GM13977 (cell line): ENCODE results near the gene PRKCB.

Experiments
- DNase-seq: peaks from one replicate; pipeline ENCODE4 v3.0.0; 2012; ENCODE audit warnings: low spot score
- CTCF ChIP-seq: IDR thresholded peaks from 2 replicates; pipeline ENCODE4 v1.5.1; 2012; ENCODE audit warnings: mild to moderate bottlenecking, control low read depth; ENCODE audit not compliant: insufficient read depth; ENCODE audit errors: extremely low read depth, missing control alignments
- in situ Hi-C: fragments of 300-500 bp; cut with MboI; formaldehyde crosslinking; loops from one replicate; pipeline ENCODE4 v1.12.0; 2022; ENCODE audit warnings: low sequenced_read_pairs, low pct_unique_long_range_greater_than_20kb, mixed read lengths, inconsistent platforms; ENCODE audit not compliant: unreplicated experiment

Gene PRKCB

DNA sequence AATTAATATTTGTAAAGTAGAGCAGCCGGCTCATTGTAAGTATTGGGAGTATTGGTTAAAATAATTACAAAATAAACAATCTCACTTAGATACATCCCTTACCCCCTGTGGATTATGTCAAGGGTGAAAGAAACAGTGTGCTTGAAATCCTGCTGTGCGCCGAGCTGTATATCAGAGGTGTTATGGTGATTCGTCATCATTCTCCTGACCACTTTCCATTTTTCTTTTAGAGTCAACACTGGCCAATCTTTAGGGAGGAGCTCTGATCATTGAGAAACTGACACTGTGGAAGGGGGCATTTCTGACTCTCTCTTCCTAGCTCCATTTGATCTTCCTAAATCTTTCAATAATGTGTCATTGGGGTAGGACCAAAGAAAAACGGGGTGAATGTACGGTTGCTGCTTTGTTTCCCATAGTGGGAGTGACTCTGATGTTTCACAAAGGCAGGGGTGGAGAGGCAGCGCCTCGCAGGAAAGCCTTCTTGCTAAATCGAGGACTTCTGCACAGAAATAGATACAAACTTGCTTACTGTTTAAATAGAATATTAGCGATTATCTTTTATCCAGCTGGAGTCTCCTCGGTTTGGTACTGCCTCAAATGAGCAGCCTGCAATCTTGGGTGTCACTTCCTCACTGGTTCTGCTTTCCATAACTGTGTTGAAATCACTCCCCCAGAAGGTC lies 123.4 kb downstream of the PRKCB start:
- no peak for TF ChIP-seq CTCF
- no peak for DNase-seq
- in situ Hi-C loops: no loop called here

DNA sequence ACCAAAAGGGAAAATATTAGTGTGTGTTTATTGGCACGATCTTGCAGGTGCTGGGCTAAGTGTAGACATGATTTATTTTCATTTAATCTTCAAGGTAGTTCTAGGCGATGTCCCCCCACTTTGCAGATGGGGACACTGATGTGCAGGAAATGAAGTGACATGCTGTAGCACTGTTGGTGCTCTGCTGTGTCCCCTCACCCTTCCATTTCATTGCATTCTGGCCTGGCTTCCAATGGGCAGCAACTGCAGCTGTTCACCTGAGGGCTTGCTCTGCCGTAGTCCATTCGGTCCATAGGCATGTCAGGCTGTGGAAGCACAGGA lies 123.9 kb downstream of the PRKCB start:
- in situ Hi-C loops: no loop called here
- DNase-seq: no peak
- no peak for TF ChIP-seq CTCF

- in situ Hi-C loops: no loop called here
- TF ChIP-seq CTCF: no peak
- DNase-seq: no peak
Measured at GRCh38 chr16:23960081-23960885, 124.5 kb downstream of the PRKCB start.

GRCh38 chr16:23962001-23962400 lies 126.2 kb downstream of the PRKCB start:
- DNase-seq: no peak
- TF ChIP-seq CTCF: no peak
- in situ Hi-C loops: no loop called here

DNA sequence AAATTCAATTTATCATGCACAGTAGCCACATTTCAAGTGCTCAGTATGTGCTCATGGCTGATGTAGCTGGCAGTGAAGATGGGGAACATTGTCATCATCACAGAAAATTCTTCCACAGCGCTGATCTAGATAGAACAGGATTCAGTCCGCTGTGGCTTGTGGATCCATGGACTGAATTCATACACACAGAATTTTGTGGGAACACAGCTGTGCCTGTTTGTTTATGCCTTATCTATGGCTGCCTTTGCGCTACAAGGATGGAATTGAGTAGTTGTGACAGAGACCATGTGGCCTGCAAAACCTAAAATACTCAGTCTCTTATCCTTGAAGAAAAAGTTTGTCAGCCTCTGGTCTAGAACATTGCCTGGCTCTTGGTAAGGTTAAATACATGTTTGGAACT lies 128.4 kb downstream of the PRKCB start:
- no peak for DNase-seq
- TF ChIP-seq CTCF: no peak
- in situ Hi-C loops: no loop called here

- no peak for DNase-seq
- in situ Hi-C loops: no loop called here
- no peak for TF ChIP-seq CTCF
Measured at GRCh38 chr16:23965137-23965733, 129.5 kb downstream of the PRKCB start.
